Measurements from ENCODE around the gene LLCFC1.

The LLCFC1 gene

GRCh38 chr7:142940966-142941535, 1.8 kb downstream of the LLCFC1 start:
- H3K4me3 ChIP-seq (ENCODE audit: low read depth in 1 of 2, low read length in 2 of 2): no peak overlapping the region
- H4K20me1 ChIP-seq (ENCODE audit: insufficient read depth, low read length): no peaks in the 10 kb centered on the region
- TF ChIP-seq CTCF (IDR thresholded peaks at IDR 0.05; ENCODE audit: borderline replicate concordance, extremely low read depth, low read length, poor library complexity, severe bottlenecking) (no peak), EZH2 (IDR thresholded peaks at IDR 0.05; ENCODE audit: borderline replicate concordance, low read depth, low read length, severe bottlenecking) (no peak)
- no peak overlapping the region for H3K27ac ChIP-seq (ENCODE audit: low read length)
- H3K79me2 ChIP-seq (ENCODE audit: insufficient read depth, low read length): no peaks in the 10 kb centered on the region
- ATAC-seq (ENCODE audit: insufficient read depth, low read depth): no peak
- no peak overlapping the region for H2AFZ ChIP-seq (ENCODE audit: low read depth, low read length)
- H3K4me2 ChIP-seq (ENCODE audit: insufficient read depth, low read length): no peak overlapping the region
- H3K4me1 ChIP-seq (ENCODE audit: insufficient read depth, low read length): no peaks in the 10 kb centered on the region
- H3K27me3 ChIP-seq (ENCODE audit: insufficient read depth, low read length, poor library complexity): no peaks in the 10 kb centered on the region
- no peaks in the 10 kb centered on the region for H3K36me3 ChIP-seq (ENCODE audit: insufficient read depth, low read length)
- DNase-seq: no peak
- H3K9me3 ChIP-seq (ENCODE audit: insufficient read depth, low read length, severe bottlenecking): no peaks in the 10 kb centered on the region
- H3K9ac ChIP-seq (ENCODE audit: low read depth, low read length): no peak overlapping the region

DNA sequence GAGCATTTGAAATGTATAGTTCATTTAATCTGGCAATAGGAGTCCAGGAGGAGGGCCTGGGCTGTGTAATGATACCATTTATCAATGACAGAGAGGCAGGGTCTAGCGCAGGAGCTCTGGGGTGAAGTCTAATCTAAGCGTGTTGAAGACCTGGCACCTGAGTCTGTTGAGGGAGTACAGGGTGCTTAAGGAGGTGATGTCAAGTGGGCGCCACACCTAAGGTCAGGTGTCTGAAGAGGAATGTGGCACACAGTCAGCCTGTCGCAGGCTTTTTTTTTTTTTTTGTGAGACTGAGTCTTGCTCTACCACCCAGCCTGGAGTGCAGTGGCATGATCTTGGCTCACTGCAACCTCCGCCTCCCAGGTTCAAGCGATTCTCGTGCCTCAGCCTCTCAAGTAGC, 2.3 kb downstream of the LLCFC1 start:
- Histone ChIP-seq H4K20me1 (ENCODE audit: insufficient read depth, low read length) (no peaks in the 10 kb centered on the region), H3K4me1 (ENCODE audit: insufficient read depth, low read length) (no peaks in the 10 kb centered on the region), H3K27me3 (ENCODE audit: insufficient read depth, low read length, poor library complexity) (no peaks in the 10 kb centered on the region), H3K9ac (ENCODE audit: low read depth, low read length) (no peak overlapping the region), H3K4me3 (ENCODE audit: low read depth in 1 of 2, low read length in 2 of 2) (no peak overlapping the region), H3K9me3 (ENCODE audit: insufficient read depth, low read length, severe bottlenecking) (no peaks in the 10 kb centered on the region), H3K4me2 (ENCODE audit: insufficient read depth, low read length) (no peak overlapping the region), H3K79me2 (ENCODE audit: insufficient read depth, low read length) (no peaks in the 10 kb centered on the region), H2AFZ (ENCODE audit: low read depth, low read length) (no peak overlapping the region), H3K27ac (ENCODE audit: low read length) (no peak overlapping the region), H3K36me3 (ENCODE audit: insufficient read depth, low read length) (no peaks in the 10 kb centered on the region)
- no peak for TF ChIP-seq CTCF (IDR thresholded peaks at IDR 0.05; ENCODE audit: borderline replicate concordance, extremely low read depth, low read length, poor library complexity, severe bottlenecking)
- TF ChIP-seq EZH2 (IDR thresholded peaks at IDR 0.05; ENCODE audit: borderline replicate concordance, low read depth, low read length, severe bottlenecking): no peak
- DNase-seq: no peak
- ATAC-seq (ENCODE audit: insufficient read depth, low read depth): no peak

GRCh38 chr7:142942746-142943145, 3.5 kb downstream of the LLCFC1 start:
- TF ChIP-seq EZH2 (IDR thresholded peaks at IDR 0.05; ENCODE audit: borderline replicate concordance, low read depth, low read length, severe bottlenecking) (no peak), CTCF (IDR thresholded peaks at IDR 0.05; ENCODE audit: borderline replicate concordance, extremely low read depth, low read length, poor library complexity, severe bottlenecking) (no peak)
- no peak for DNase-seq
- no peaks in the 10 kb centered on the region for H3K4me1 ChIP-seq (ENCODE audit: insufficient read depth, low read length)
- H3K79me2 ChIP-seq (ENCODE audit: insufficient read depth, low read length): no peaks in the 10 kb centered on the region
- no peak overlapping the region for H3K4me2 ChIP-seq (ENCODE audit: insufficient read depth, low read length)
- H3K9me3 ChIP-seq (ENCODE audit: insufficient read depth, low read length, severe bottlenecking): no peaks in the 10 kb centered on the region
- H4K20me1 ChIP-seq (ENCODE audit: insufficient read depth, low read length): no peaks in the 10 kb centered on the region
- H3K27me3 ChIP-seq (ENCODE audit: insufficient read depth, low read length, poor library complexity): no peaks in the 10 kb centered on the region
- H3K4me3 ChIP-seq (ENCODE audit: low read depth in 1 of 2, low read length in 2 of 2): no peak overlapping the region
- H2AFZ ChIP-seq (ENCODE audit: low read depth, low read length): no peak overlapping the region
- H3K27ac ChIP-seq (ENCODE audit: low read length): no peak overlapping the region
- H3K9ac ChIP-seq (ENCODE audit: low read depth, low read length): no peak overlapping the region
- H3K36me3 ChIP-seq (ENCODE audit: insufficient read depth, low read length): no peaks in the 10 kb centered on the region
- ATAC-seq (ENCODE audit: insufficient read depth, low read depth): no peak

All from DND-41 (cell line).